NCI-H446 treated with DMSO at 0.1 percent for 48 hours (cell line): Measurements from ENCODE around the gene ACAA1.
"Not testable (repeated sequence)": the region's sequence is repeated elsewhere in the genome, so short reads cannot be mapped to it uniquely, and the experiment has no call there.

Experiments used
- DNase-seq: peaks from one replicate; lab custom pipeline; 2025; lab: John Stamatoyannopoulos, UW

ACAA1 gene, protein sequence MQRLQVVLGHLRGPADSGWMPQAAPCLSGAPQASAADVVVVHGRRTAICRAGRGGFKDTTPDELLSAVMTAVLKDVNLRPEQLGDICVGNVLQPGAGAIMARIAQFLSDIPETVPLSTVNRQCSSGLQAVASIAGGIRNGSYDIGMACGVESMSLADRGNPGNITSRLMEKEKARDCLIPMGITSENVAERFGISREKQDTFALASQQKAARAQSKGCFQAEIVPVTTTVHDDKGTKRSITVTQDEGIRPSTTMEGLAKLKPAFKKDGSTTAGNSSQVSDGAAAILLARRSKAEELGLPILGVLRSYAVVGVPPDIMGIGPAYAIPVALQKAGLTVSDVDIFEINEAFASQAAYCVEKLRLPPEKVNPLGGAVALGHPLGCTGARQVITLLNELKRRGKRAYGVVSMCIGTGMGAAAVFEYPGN

DNA sequence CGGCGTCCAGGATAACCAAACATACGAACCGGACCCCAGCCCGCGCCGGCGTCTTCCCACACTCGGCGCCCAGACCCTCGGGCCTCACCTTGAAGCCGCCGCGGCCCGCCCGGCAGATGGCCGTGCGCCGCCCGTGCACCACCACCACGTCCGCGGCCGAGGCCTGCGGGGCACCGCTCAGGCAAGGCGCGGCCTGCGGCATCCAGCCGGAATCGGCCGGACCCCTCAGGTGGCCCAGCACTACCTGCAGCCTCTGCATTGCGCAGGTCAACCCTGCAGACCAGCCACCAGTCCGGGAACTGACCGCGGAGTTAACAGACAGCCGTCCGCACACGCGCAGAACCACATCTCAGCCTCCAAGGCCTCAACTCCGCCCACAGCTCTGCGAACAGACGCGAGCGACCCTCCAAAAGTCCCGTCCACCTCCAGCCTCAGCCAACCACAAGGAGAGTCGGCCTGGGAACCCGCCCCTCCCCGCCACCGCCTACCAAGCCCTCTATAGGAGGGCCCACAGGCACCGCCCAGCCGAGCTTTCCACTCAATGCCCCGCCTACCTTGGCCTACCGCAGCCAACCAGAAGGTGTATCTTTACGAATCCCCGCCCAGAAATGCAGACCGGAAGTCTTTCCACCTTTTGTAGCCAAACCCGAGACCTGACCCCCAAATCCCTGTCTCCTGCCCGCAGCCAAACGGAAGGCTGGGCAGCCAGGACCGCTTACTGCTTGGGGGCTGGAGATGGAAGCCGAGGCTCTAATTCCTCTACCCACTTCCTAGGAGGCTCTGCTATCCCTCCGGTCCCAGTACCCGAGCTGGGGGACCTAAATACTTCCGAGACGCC is at the start of gene ACAA1:
TSS of gene ACAA1 (minus strand) at position 351 of the 838 bp plus-strand sequence. CDS start at position 259, 92 bp downstream.
- DNase-seq = peak; percentile 89

- DNase-seq = no peak
These were observed 40.3 kb upstream of the ACAA1 start for GRCh38 chr3:38177181-38177580.

DNA sequence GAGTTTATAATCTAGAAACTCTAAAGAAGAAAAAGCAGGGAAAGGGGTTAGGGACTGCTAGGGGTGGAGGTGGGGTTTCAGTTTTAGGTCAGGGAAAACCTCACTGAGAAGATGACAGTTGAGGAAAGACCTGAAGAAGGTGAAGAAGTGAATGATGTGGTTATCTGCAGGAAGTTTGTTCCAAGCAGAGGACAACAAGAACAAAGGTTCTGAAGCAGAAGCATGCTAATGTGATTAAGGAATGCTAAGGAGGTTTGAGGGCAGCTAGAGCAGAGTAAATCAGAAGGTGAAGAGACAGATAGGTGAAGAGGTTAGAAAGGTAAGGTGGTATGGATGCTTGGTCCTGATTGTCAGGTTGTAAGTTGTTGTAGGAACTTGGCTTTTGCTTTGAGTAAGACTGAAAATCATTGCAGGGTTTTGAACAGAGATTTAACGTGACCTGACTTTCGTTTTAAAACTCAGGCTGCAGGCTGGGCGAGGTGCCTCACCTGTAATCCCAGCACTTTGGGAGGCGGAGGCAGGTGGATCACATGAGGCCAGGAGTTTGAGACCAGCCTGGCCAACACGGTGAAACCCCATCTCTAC is 37.0 kb upstream of the ACAA1 start:
- DNase-seq = no peak

DNA sequence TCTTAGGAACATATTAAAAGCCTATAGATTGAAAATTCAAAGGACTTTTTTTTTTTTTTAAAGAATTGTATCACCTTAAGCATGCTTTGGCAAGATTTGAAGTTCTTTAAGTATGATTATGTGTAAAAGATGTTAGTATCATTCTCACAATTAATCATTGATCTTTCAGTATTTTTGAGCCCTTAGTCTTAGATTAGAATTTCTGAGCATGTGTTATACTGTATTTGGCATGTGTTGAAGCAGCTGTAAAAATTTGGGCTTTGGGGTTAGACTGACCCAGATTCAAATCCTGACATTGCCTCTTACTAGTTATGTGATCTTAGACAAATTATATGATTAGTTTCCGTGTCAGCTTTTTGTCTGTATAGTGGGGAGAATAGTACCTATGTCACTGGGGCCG is 34.7 kb upstream of the ACAA1 start:
- DNase-seq = no peak

GRCh38 chr3:38170722-38171121 is 33.8 kb upstream of the ACAA1 start:
- DNase-seq = no peak

- DNase-seq = no peak
These were observed 32.0 kb upstream of the ACAA1 start for GRCh38 chr3:38169027-38169317.

DNA sequence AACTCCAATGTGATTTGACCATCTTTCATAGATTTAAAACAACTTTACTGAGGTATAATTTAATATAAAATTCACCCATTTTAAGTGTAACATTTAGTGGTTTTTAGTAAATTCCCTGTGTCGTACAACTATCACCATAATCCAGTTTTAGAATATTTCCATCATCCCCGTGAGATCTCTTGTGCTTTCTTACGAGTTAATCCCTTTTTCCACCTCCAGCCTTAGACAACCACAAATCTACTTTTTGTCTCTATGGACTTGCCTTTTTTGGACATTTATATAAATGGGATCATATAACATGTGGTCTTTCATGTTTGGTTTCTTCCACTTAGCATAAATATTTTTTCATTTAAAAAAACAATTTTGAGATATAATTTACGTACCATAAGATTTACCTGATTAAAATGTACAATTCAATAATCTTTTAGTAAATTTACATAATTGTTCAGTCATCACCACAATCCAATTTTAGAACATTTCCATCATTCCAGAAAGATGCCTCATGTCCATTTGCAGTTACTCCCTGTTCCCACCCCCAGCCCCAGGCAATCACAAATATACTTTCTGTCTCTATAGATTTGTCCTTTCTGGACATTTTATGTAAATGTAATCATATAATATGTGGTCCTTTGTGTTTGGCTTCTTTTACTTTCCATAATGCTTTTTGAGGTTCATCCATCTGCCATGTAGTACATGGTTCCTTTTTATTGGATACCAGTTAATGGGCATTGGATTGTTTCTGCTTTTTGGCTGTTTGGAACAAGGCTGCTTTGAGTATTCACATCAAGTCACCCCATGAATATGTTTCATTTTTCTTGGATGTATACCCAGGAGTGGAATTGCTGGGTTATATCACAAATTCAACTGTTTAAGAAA is 31.5 kb upstream of the ACAA1 start:
- no peak for DNase-seq

DNA sequence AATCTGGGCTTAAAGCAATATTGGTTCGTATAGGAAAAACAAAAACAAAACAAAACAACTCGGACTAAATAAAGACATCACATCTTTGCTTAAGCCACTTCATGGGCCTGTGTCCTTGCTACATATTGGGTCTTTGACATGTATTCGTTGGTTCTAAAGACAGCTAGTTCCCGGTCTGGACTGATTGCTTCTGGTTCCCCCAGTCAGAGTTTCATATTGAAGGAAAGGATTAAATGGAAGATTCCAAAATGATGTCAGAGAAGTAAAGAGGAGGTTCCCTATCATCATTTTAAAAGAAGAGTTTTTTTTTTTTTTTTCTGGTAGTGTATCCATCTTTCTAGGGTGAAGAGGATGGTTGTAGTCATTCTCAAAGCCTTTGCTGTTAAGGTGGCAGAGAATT is 30.7 kb upstream of the ACAA1 start:
- DNase-seq = no peak

GRCh38 chr3:38165722-38166387 is 28.9 kb upstream of the ACAA1 start:
- no peak for DNase-seq

GRCh38 chr3:38164952-38165721 is 28.2 kb upstream of the ACAA1 start, which contains the start of gene OXSR1:
Gene OXSR1, plus strand, starts transcription at chr3:38165537. Its CDS starts 340 bp downstream, at chr3:38165877.
- peak; percentile 97 for DNase-seq

- DNase-seq = no peak
These were observed 27.7 kb upstream of the ACAA1 start for GRCh38 chr3:38164643-38164951.

DNA sequence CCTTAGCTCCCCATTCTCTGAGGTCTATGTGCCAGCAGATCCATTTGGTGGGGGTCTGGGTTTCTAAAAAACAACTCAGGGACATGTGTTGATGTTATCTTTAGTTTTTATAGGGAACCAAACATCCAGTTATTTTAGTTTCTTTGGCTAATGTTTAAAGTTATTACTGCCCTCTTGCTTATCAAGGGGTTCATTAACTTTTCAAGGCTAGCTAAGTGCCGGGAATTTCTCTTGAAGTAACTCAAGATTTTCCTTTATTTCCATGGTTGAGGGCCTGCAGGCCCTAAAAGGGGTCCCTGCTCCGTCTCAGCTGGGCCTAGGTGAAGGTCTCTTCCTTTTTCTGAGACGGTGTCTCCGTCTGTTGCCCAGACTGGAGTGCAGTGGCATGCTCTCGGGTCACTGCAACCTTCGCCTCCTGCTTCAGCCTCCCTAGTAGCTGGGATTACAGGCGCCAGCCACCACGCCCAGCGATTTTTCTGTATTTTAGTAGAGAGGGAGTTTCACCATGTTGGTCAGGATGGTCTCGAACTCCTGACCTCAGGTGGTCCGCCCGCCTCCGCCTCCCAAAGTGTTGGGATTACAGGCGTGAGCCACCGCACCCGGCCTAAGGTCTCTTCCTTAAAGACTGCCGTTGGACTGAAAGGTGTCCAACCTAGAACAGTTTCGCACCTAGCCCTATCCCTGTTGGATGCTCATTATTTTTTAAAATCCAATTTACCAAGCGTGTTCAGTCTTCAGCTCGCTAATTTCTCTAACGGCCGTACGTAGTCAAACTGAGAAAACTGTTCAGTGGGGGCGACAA is 27.1 kb upstream of the ACAA1 start:
- no peak for DNase-seq

GRCh38 chr3:38163117-38163840 is 26.4 kb upstream of the ACAA1 start:
- no peak for DNase-seq

DNA sequence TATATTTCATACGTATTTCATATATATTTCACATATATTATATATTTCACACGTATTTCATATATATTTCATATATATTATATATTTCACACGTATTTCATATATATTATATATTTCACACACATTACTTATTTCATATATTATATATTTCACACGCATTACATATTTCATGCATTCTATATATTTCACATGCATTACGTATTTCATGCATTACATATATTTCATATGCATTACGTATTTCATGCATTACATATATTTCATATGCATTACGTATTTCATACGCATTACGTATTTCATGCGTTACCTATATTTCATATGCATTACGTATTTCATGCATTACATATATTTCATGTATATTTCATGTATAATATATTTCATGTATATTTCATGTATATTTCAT is 23.8 kb upstream of the ACAA1 start:
- not testable (repeated sequence) for DNase-seq

GRCh38 chr3:38158472-38158871 is 21.5 kb upstream of the ACAA1 start:
- DNase-seq = no peak

GRCh38 chr3:38157595-38157994 is 20.7 kb upstream of the ACAA1 start:
- no peak for DNase-seq

- DNase-seq = no peak
These were observed 20.2 kb upstream of the ACAA1 start for GRCh38 chr3:38157117-38157516.

DNA sequence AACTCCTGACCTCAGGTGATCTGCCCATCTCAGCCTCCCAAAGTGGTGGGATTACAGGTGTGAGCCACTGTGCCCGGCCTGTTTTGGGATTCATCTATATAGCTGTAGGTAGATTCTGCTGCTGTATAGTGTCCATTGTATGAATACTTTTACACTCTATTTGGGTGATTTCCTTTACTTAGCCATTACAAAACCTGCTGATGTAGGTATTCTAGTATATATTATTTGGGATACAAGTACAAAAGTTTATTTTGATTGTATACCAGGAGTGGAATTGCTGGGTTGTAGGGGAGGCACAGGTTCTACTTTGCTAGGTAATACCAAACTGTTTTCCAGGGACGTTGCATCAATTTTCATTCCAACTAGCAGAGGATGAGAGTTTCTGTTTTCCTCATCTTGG is 18.9 kb upstream of the ACAA1 start:
- no peak for DNase-seq

- DNase-seq = no peak
These were observed 17.8 kb upstream of the ACAA1 start for GRCh38 chr3:38154625-38155255.
